ENCODE results near the gene SHC2.
"Not testable (repeated sequence)": the region's sequence is repeated elsewhere in the genome, so short reads cannot be mapped to it uniquely, and the experiment has no call there.

The SHC2 gene

GRCh38 chr19:492091-492531, 31.3 kb upstream of the SHC2 start:
- DNase-seq, result no peak

DNA sequence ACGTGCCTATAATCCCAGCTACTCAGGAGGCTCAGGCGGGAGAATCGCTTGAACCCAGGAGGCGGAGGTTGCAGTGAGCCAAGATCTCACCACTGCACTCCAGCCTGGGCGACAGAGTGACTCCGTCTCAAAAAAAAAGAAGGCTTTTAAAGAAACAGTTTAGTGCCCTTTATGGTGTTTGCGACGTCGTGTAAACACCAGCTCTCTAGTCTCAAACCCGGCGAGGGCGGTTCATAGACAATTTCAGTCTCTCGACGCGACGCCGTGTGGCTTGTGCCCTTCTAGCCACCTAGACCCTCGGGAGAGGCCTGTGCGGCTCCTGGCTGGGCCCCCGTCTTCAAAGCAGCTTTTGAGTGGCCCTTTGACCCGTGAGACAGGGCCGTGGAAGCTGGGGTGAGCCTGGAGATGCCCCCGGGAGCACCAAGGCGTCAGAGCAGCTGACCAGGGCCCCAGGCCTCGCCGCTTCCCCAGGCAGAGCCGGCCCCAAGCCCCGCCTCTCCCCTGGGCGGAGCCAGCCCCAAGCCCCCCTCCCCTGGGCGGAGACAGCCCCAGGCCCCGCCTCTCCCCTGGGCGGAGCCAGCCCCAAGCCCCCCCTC, 30.4 kb upstream of the SHC2 start:
- DNase-seq, result no peak

- DNase-seq, result no peak
Measured at GRCh38 chr19:489418-490196, 28.8 kb upstream of the SHC2 start.

GRCh38 chr19:488505-489417, 27.9 kb upstream of the SHC2 start:
- DNase-seq, result peak; percentile 75

- DNase-seq, result no peak
Measured at GRCh38 chr19:485583-486236, 24.9 kb upstream of the SHC2 start.

GRCh38 chr19:485077-485476, 24.2 kb upstream of the SHC2 start:
- no peak for DNase-seq

DNA sequence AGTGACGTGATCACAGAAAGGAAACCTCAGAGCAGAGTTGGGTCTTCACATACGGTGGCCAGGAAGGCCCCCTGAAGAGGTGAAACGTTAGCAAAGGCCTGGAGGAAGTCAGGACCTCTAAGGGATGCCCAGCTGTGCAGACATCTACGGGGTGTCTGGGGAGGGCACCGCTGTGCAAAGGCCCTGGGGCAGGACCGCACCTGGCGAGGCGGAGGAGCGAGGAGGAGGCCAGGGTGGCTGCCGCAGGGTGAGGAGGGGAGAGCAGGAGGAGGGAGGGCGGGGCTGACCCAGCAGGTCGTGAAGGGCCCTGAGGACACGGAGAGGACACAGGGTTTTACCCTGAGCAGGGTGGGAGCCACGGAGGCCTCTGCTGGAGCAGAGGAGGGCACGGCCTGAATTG, 23.7 kb upstream of the SHC2 start:
- DNase-seq, result no peak

DNA sequence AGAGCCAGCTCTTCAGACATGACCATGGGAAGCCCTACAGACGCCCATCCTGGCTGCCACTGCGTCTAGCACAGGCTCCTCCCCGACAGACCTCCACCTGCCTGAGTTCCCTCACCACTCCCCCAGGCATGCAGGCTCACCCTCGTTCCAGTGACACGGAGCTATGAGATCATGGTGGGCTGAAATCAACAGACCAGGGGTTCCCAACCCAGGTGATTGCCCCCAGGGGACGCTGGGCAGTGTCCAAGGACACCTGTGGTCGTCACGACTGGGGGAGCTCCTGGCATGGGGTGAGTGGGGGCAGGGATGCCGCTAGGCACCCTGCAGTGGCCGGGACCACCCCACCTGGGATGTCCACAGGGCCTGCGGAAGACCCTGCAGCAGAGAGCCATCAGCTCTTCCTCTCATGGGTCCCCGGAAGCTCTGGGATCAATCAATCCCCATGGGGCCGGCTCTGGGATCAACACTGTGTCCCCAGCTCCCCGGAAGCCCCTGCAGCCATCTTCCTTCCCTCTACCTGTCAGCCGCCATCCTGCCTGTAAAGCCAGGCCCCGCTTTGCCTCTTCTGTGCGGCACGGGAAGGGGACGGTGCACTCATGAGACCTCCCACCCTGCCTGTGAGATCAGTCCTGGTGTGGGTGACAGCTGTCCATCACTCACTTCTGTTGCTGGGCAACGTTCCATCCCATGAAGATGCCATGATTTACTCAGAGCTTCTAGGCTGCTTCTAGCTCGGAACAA, 22.7 kb upstream of the SHC2 start:
- DNase-seq, result no peak

DNA sequence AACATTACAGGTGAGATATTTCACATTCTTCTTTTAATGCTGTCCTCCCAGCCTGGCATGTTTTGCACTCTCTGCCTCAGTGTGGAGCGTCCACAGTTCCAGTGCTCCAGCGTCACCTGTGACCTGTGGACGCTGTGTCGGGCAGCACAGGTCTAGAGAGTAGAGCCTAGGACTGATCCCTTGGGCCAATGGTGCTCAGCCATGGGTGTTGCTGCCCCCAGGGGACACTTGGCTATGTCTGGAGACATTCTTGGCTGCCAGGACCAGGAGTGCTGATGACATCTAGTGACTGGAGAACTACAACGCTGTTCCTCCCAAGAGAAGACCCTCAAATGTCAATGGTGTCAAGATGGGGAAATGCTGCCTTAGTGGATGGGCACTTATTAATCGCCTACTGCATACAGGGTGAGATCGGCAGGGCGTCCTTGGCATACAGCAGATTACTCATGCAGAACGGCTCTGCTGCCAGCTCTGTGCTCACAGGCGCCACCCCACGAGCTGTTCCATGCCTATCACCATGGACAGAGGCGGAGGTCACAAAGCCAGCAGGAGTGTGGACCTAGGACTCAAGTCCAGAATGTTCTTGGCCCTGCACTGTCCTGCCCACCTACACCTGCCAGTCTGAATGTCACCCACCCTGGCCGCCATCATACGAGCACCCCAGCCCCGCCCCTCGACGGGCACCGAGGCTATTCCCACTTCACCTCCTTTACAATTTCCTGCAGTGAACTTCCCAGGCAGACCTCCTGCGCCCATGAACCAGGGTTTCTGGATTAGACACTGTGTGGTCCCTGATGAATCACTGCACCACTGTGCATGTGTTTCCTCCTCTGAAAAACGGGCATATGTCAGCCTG, 21.6 kb upstream of the SHC2 start:
- no peak for DNase-seq

GRCh38 chr19:481100-481499, 20.3 kb upstream of the SHC2 start:
- not testable (repeated sequence) for DNase-seq

DNA sequence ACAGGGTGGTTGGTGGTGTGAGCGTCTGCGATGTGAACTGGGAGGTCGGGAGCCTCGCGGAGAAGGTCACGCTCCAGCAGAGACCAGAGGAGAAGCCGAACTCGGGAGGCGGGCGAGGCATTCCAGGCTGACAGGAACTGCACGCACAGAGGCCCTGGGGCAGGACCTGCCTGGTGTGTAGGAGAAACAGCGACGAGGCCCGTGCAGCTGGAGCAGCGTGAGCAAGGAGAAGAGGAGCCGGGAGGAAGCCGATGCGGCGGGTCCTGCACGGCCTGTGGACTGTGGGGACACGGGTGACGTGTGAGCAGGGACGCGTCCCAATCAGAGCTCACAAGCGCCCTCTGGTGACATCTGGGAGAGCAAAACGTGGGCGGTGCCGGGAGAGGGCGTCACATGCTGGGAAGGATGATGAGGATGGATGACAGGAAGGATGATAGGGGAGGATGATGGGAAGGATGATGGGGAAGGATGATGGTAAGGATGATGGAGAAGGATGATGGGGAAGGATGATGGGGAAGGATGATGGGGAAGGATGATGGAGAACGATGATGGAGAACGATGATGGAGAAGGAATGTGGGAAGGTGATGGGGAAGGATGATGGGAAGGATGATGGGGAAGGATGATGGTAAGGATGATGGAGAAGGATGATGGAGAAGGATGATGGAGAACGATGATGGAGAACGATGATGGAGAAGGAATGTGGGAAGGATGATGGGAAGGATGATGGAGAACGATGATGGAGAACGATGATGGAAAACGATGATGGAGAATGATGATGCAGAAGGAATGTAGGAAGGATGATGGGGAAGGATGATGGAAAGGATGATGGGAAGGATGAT, 19.4 kb upstream of the SHC2 start:
- DNase-seq, result no peak

DNA sequence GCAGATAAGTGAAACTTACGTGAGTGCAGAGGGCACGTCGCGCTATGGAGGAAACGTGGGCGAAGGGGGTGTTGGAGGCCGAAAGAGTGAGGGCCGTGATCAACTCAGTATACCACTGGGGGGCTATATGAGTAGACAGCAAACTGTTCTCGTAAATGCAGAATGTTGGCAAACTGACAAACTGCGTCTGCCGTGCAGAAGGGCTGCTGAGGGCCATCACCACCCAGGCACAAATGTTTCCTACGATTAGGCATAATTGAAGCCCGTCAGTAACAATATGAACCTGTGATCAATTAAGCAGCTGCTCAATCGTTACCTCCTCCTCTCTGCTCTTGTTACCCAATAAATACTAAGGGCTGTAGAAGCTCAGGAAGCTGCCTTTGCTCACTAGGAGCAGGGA, 18.1 kb upstream of the SHC2 start:
- no peak for DNase-seq

- DNase-seq, result no peak
Measured at GRCh38 chr19:478236-478903, 17.5 kb upstream of the SHC2 start.

GRCh38 chr19:475360-475759, 14.5 kb upstream of the SHC2 start:
- no peak for DNase-seq

GRCh38 chr19:474126-475078, 13.6 kb upstream of the SHC2 start:
- no peak for DNase-seq

DNA sequence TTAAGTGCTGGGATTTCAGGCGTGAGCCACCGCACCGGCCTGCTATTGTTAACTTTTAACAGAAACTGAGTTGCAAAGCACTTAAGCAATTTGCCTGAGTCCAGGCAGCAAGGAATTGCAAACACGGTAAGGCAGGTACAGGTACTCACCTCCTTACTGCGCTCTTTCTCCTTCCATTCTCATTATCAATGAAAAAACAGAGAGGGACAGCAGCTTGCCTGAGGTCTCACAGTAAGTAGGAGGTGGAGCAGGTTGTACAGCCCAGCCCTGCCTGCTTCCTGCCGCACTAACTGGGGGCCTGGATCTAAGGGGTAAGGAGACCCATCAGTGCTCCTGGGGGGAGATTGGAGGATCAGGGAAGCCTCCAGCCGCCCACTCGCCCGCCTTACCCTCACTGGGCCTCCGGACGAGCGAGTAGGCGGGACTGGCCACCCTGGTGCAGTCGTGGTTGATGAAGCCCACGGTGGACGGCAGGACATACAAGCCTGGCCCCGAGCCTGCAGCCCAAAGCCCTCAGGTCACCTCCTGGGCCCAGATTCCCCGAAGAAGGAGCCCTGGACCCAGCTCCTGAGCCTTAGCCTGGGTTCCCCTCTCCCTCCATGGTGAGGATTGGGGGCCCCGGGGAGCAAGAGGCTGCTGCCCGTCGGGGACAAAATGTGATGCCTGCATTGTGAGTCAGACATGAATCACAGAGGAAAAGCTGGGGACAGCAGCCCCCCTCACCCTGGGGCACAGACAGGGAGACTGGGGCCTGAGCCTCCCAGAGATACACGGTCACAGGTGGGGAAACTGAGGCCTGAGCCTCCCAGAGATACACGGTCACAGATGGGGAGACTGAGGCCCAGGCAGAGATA, 11.4 kb upstream of the SHC2 start:
- no peak for DNase-seq

DNA sequence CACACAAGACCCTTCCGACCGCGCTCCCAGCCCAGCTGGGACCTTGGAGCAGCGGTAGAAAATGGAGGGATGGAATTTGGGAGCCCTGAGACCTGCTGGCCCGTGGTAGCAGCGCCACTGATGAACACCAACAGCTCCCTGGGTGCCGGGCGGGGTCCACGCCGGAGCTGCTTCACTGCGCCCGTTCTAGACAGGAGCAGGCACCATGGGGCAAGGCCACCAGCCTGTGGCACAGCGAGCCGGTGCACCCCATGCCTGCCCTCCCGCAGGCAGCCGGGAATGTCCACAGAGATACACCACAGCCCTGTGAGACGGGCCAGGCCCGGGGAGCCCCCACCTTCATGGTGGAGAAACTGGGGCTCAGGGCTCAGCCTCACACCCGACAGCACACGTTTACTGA, 9.9 kb upstream of the SHC2 start:
- DNase-seq, result no peak

- no peak for DNase-seq
Measured at GRCh38 chr19:469833-470232, 9.0 kb upstream of the SHC2 start.
